Measurements from ENCODE around the gene C6orf132. TPM values are rescaled to one million over a fixed set of nuclear protein-coding genes. Genes with fewer than 3 reads are reported as not detected.

C6orf132 gene
- total and polyA plus RNA-seq, 10 of the 15 experiments (the other 5 are each of a cell fraction or from before 2014, with no cell fraction given) = 0.04 to 0.05 TPM; not detected in 8

DNA sequence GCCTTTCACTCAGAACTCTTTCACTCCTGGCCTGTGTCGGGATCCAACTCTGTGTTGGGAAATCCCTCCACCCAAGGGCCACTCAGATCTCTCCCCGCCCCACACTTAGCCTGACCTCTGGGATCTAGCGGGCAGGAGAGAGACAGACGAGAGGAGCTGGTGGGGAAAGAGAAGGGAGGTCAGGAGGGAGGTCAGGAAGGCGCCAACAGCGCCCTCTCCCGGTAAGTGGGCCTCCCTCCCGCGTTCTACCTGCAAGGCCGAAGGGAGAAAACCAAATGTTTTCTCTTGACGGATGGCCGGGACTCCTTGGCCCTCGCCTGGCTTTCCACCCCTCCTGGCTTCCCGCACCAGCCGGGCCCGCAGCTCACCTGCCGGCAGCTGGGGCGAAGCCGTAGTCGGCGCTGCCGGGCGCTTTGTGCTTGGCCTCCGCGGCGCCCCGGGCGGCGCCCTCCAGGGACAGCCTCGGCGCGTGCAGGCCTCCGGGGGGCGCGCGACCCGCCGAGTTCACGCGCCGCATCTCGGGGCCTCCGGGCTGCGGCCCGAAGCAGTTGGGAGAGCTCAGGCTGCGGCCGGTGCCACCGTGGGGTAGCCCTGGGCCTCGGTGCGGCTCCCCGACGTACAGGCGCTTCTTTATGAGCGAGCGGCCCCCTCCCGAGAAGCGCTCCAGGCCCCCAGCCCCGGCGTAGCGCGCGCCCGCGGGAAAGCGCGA, 38.2 kb downstream of the C6orf132 start (continued):
- TF ChIP-seq, protein P1, sequence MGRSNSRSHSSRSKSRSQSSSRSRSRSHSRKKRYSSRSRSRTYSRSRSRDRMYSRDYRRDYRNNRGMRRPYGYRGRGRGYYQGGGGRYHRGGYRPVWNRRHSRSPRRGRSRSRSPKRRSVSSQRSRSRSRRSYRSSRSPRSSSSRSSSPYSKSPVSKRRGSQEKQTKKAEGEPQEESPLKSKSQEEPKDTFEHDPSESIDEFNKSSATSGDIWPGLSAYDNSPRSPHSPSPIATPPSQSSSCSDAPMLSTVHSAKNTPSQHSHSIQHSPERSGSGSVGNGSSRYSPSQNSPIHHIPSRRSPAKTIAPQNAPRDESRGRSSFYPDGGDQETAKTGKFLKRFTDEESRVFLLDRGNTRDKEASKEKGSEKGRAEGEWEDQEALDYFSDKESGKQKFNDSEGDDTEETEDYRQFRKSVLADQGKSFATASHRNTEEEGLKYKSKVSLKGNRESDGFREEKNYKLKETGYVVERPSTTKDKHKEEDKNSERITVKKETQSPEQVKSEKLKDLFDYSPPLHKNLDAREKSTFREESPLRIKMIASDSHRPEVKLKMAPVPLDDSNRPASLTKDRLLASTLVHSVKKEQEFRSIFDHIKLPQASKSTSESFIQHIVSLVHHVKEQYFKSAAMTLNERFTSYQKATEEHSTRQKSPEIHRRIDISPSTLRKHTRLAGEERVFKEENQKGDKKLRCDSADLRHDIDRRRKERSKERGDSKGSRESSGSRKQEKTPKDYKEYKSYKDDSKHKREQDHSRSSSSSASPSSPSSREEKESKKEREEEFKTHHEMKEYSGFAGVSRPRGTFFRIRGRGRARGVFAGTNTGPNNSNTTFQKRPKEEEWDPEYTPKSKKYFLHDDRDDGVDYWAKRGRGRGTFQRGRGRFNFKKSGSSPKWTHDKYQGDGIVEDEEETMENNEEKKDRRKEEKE (IDR thresholded peaks at IDR 0.05) = no peak
- TF ChIP-seq, protein P2, sequence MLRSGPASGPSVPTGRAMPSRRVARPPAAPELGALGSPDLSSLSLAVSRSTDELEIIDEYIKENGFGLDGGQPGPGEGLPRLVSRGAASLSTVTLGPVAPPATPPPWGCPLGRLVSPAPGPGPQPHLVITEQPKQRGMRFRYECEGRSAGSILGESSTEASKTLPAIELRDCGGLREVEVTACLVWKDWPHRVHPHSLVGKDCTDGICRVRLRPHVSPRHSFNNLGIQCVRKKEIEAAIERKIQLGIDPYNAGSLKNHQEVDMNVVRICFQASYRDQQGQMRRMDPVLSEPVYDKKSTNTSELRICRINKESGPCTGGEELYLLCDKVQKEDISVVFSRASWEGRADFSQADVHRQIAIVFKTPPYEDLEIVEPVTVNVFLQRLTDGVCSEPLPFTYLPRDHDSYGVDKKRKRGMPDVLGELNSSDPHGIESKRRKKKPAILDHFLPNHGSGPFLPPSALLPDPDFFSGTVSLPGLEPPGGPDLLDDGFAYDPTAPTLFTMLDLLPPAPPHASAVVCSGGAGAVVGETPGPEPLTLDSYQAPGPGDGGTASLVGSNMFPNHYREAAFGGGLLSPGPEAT (IDR thresholded peaks at IDR 0.05; ENCODE audit: low read depth) = no peak
- no peak for TF ChIP-seq SRF (IDR thresholded peaks at IDR 0.05; ENCODE audit: low read depth in 2 of 2, low read length in 2 of 2)
- TF ChIP-seq, protein P3, sequence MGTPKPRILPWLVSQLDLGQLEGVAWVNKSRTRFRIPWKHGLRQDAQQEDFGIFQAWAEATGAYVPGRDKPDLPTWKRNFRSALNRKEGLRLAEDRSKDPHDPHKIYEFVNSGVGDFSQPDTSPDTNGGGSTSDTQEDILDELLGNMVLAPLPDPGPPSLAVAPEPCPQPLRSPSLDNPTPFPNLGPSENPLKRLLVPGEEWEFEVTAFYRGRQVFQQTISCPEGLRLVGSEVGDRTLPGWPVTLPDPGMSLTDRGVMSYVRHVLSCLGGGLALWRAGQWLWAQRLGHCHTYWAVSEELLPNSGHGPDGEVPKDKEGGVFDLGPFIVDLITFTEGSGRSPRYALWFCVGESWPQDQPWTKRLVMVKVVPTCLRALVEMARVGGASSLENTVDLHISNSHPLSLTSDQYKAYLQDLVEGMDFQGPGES (IDR thresholded peaks at IDR 0.05) = no peak
- TF ChIP-seq, protein P4, sequence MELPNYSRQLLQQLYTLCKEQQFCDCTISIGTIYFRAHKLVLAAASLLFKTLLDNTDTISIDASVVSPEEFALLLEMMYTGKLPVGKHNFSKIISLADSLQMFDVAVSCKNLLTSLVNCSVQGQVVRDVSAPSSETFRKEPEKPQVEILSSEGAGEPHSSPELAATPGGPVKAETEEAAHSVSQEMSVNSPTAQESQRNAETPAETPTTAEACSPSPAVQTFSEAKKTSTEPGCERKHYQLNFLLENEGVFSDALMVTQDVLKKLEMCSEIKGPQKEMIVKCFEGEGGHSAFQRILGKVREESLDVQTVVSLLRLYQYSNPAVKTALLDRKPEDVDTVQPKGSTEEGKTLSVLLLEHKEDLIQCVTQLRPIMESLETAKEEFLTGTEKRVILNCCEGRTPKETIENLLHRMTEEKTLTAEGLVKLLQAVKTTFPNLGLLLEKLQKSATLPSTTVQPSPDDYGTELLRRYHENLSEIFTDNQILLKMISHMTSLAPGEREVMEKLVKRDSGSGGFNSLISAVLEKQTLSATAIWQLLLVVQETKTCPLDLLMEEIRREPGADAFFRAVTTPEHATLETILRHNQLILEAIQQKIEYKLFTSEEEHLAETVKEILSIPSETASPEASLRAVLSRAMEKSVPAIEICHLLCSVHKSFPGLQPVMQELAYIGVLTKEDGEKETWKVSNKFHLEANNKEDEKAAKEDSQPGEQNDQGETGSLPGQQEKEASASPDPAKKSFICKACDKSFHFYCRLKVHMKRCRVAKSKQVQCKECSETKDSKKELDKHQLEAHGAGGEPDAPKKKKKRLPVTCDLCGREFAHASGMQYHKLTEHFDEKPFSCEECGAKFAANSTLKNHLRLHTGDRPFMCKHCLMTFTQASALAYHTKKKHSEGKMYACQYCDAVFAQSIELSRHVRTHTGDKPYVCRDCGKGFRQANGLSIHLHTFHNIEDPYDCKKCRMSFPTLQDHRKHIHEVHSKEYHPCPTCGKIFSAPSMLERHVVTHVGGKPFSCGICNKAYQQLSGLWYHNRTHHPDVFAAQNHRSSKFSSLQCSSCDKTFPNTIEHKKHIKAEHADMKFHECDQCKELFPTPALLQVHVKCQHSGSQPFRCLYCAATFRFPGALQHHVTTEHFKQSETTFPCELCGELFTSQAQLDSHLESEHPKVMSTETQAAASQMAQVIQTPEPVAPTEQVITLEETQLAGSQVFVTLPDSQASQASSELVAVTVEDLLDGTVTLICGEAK (IDR thresholded peaks at IDR 0.05; ENCODE audit: borderline replicate concordance) = no peak
- no peak for TF ChIP-seq SREBF2 (IDR thresholded peaks at IDR 0.05; ENCODE audit: low read length)
- TF ChIP-seq SUZ12 (IDR thresholded peaks at IDR 0.05; ENCODE audit: unreplicated experiment) = no peak
- TF ChIP-seq FOXM1 (IDR thresholded peaks at IDR 0.05; ENCODE audit: low read depth, low read length) = no peak
- TF ChIP-seq, protein P5, sequence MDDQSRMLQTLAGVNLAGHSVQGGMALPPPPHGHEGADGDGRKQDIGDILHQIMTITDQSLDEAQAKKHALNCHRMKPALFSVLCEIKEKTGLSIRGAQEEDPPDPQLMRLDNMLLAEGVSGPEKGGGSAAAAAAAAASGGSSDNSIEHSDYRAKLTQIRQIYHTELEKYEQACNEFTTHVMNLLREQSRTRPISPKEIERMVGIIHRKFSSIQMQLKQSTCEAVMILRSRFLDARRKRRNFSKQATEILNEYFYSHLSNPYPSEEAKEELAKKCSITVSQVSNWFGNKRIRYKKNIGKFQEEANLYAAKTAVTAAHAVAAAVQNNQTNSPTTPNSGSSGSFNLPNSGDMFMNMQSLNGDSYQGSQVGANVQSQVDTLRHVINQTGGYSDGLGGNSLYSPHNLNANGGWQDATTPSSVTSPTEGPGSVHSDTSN (IDR thresholded peaks at IDR 0.05; ENCODE audit: insufficient replicate concordance, low read depth, low read length) = no peak
- TF ChIP-seq MEF2A (IDR thresholded peaks at IDR 0.05; ENCODE audit: insufficient read depth, low read depth, low read length) = no peak
- TF ChIP-seq, protein P6, sequence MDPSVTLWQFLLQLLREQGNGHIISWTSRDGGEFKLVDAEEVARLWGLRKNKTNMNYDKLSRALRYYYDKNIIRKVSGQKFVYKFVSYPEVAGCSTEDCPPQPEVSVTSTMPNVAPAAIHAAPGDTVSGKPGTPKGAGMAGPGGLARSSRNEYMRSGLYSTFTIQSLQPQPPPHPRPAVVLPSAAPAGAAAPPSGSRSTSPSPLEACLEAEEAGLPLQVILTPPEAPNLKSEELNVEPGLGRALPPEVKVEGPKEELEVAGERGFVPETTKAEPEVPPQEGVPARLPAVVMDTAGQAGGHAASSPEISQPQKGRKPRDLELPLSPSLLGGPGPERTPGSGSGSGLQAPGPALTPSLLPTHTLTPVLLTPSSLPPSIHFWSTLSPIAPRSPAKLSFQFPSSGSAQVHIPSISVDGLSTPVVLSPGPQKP (IDR thresholded peaks at IDR 0.05; ENCODE audit: low read depth, low read length) = no peak
- TF ChIP-seq TCF3 (IDR thresholded peaks at IDR 0.05; ENCODE audit: borderline replicate concordance, insufficient read depth, low read depth, low read length) = no peak
- TF ChIP-seq RB1 (IDR thresholded peaks at IDR 0.05; ENCODE audit: borderline replicate concordance) = 0 out of 2 replicates have a peak, but pooled peaks have one; percentile 45
- TF ChIP-seq KDM1A (IDR thresholded peaks at IDR 0.05; ENCODE audit: borderline replicate concordance) = no peak
- TF ChIP-seq BACH1 (IDR thresholded peaks at IDR 0.05; ENCODE audit: borderline replicate concordance) = no peak
- TF ChIP-seq NFYB (IDR thresholded peaks at IDR 0.05; ENCODE audit: insufficient read depth, low read depth, low read length) = no peak

Data from GM12878 (cell line).